Nephron (organoid): ENCODE results near the gene CCL14.

Source experiments
- H3K27ac Mint-ChIP-seq, 3 experiments: 2 replicates each; pipeline ENCODE4 v1.8.0; 2020; ENCODE audit warnings: mixed read lengths in 3 of 3, mild to moderate bottlenecking in 2 of 3, moderate library complexity in 1 of 3
- H3K27me3 Mint-ChIP-seq: 2 replicates; pipeline ENCODE4 v1.8.0; 2021; ENCODE audit warnings: low read depth, mild to moderate bottlenecking, moderate library complexity, mixed read lengths
- H3K36me3 Mint-ChIP-seq: 2 replicates; pipeline ENCODE4 v1.8.0; 2020; ENCODE audit warnings: low read depth, mixed read lengths
- H3K4me1 Mint-ChIP-seq: 2 replicates; pipeline ENCODE4 v1.8.0; 2020; ENCODE audit warnings: mixed read lengths
- H3K4me3 Mint-ChIP-seq, 3 experiments: 2 replicates each; pipeline ENCODE4 v1.8.0; 2020; ENCODE audit warnings: mild to moderate bottlenecking in 3 of 3, mixed read lengths in 3 of 3, moderate library complexity in 2 of 3
- H3K9me3 Mint-ChIP-seq: 2 replicates; pipeline ENCODE4 v1.8.0; 2020; ENCODE audit warnings: mixed read lengths
- CTCF ChIP-seq, 3 experiments: fragments of 200-600 bp; sonication (generic); IDR thresholded peaks; one replicate each; pipeline ENCODE4 v1.5.0; 2021; ENCODE audit warnings: antibody characterized with exemption in 3 of 3; ENCODE audit not compliant: unreplicated experiment in 3 of 3

CCL14 gene

GRCh38 chr17:35977509-35977908, 9.0 kb downstream of the CCL14 start:
- Mint-ChIP-seq H3K27me3 (peaks cover 11% of the 10 kb centered on the region), H3K4me1 (peaks cover 3% of the 10 kb centered on the region), H3K9me3 (no peaks in the 10 kb centered on the region), H3K4me3 (no peak overlapping the region), H3K27ac (no peak overlapping the region), H3K36me3 (no peaks in the 10 kb centered on the region)
- no peak for TF ChIP-seq CTCF (IDR thresholded peaks at IDR 0.05; ENCODE audit: unreplicated experiment in 3 of 3)

- Mint-ChIP-seq H3K27me3 (peaks cover 8% of the 10 kb centered on the region), H3K36me3 (no peaks in the 10 kb centered on the region), H3K27ac (peak overlapping the region; percentile 18 to 62 (median 31)), H3K4me3 (no peak overlapping the region), H3K9me3 (no peaks in the 10 kb centered on the region), H3K4me1 (peaks cover 13% of the 10 kb centered on the region)
- TF ChIP-seq CTCF (IDR thresholded peaks at IDR 0.05; ENCODE audit: unreplicated experiment in 3 of 3): no peak
Observed at GRCh38 chr17:35973333-35974260, 12.9 kb downstream of the CCL14 start.

GRCh38 chr17:35972945-35973332, 13.6 kb downstream of the CCL14 start:
- no peaks in the 10 kb centered on the region for H3K36me3 Mint-ChIP-seq
- peaks cover 8% of the 10 kb centered on the region for H3K27me3 Mint-ChIP-seq
- TF ChIP-seq CTCF (IDR thresholded peaks at IDR 0.05; ENCODE audit: unreplicated experiment in 3 of 3): no peak
- peak overlapping the region in 1 of 3 experiments; percentile 18 for H3K27ac Mint-ChIP-seq
- H3K4me1 Mint-ChIP-seq: peaks cover 13% of the 10 kb centered on the region
- no peak overlapping the region for H3K4me3 Mint-ChIP-seq
- no peaks in the 10 kb centered on the region for H3K9me3 Mint-ChIP-seq

GRCh38 chr17:35972535-35972934, 14.0 kb downstream of the CCL14 start:
- H3K36me3 Mint-ChIP-seq: no peaks in the 10 kb centered on the region
- no peak overlapping the region for H3K27ac Mint-ChIP-seq
- H3K9me3 Mint-ChIP-seq: no peaks in the 10 kb centered on the region
- TF ChIP-seq CTCF (IDR thresholded peaks at IDR 0.05; ENCODE audit: unreplicated experiment in 3 of 3): no peak
- no peak overlapping the region for H3K4me3 Mint-ChIP-seq
- H3K27me3 Mint-ChIP-seq: peaks cover 8% of the 10 kb centered on the region
- H3K4me1 Mint-ChIP-seq: peaks cover 13% of the 10 kb centered on the region

GRCh38 chr17:35972066-35972465, 14.5 kb downstream of the CCL14 start:
- no peak overlapping the region for H3K4me3 Mint-ChIP-seq

More at GRCh38 chr17:35972066-35972465, 14.5 kb downstream of the CCL14 start:
- Mint-ChIP-seq H3K27ac (no peak overlapping the region), H3K36me3 (no peaks in the 10 kb centered on the region), H3K4me1 (peaks cover 13% of the 10 kb centered on the region), H3K27me3 (peaks cover 8% of the 10 kb centered on the region), H3K9me3 (no peaks in the 10 kb centered on the region)
- TF ChIP-seq CTCF (IDR thresholded peaks at IDR 0.05; ENCODE audit: unreplicated experiment in 3 of 3): no peak
